ENCODE measurements around the gene CD1C.

CD1C gene

GRCh38 chr1:158283965-158284364 is 5.8 kb upstream of the CD1C start:
- no peak overlapping the region for H3K27ac ChIP-seq
- no peak overlapping the region for H3K4me3 ChIP-seq (ENCODE audit: low read depth, low read length)
- TF ChIP-seq CTCF (IDR thresholded peaks at IDR 0.05; ENCODE audit: low read depth, low read length), result no peak
- peaks cover 12% of the 10 kb centered on the region for H3K9me3 ChIP-seq (ENCODE audit: severe bottlenecking)
- H3K36me3 ChIP-seq, result no peaks in the 10 kb centered on the region
- H3K27me3 ChIP-seq (ENCODE audit: insufficient read depth, low read depth, severe bottlenecking), result peaks cover 64% of the 10 kb centered on the region
- no peak for DNase-seq

GRCh38 chr1:158285756-158286241 is 3.9 kb upstream of the CD1C start:
- Histone ChIP-seq H3K27me3 (ENCODE audit: insufficient read depth, low read depth, severe bottlenecking) (peaks cover 74% of the 10 kb centered on the region), H3K9me3 (ENCODE audit: severe bottlenecking) (peaks cover 4% of the 10 kb centered on the region), H3K4me3 (ENCODE audit: low read depth, low read length) (no peak overlapping the region), H3K27ac (no peak overlapping the region), H3K36me3 (no peaks in the 10 kb centered on the region)
- no peak for TF ChIP-seq CTCF (IDR thresholded peaks at IDR 0.05; ENCODE audit: low read depth, low read length)
- DNase-seq, result no peak

GRCh38 chr1:158286487-158286886 is 3.2 kb upstream of the CD1C start:
- TF ChIP-seq CTCF (IDR thresholded peaks at IDR 0.05; ENCODE audit: low read depth, low read length), result no peak
- Histone ChIP-seq H3K36me3 (no peaks in the 10 kb centered on the region), H3K27ac (no peak overlapping the region), H3K4me3 (ENCODE audit: low read depth, low read length) (no peak overlapping the region), H3K27me3 (ENCODE audit: insufficient read depth, low read depth, severe bottlenecking) (peaks cover 81% of the 10 kb centered on the region), H3K9me3 (ENCODE audit: severe bottlenecking) (no peaks in the 10 kb centered on the region)
- no peak for DNase-seq

GRCh38 chr1:158286941-158287346 is 2.8 kb upstream of the CD1C start:
- DNase-seq, result no peak
- H3K27me3 ChIP-seq (ENCODE audit: insufficient read depth, low read depth, severe bottlenecking), result peaks cover 85% of the 10 kb centered on the region
- no peak overlapping the region for H3K4me3 ChIP-seq (ENCODE audit: low read depth, low read length)
- no peaks in the 10 kb centered on the region for H3K9me3 ChIP-seq (ENCODE audit: severe bottlenecking)
- H3K36me3 ChIP-seq, result no peaks in the 10 kb centered on the region
- no peak for TF ChIP-seq CTCF (IDR thresholded peaks at IDR 0.05; ENCODE audit: low read depth, low read length)
- no peak overlapping the region for H3K27ac ChIP-seq

- H3K9me3 ChIP-seq (ENCODE audit: severe bottlenecking), result no peaks in the 10 kb centered on the region
- no peak overlapping the region for H3K27ac ChIP-seq
- peaks cover 76% of the 10 kb centered on the region for H3K27me3 ChIP-seq (ENCODE audit: insufficient read depth, low read depth, severe bottlenecking)
- DNase-seq, result no peak
- TF ChIP-seq CTCF (IDR thresholded peaks at IDR 0.05; ENCODE audit: low read depth, low read length), result no peak
- H3K36me3 ChIP-seq, result no peaks in the 10 kb centered on the region
- H3K4me3 ChIP-seq (ENCODE audit: low read depth, low read length), result no peak overlapping the region
Observed at GRCh38 chr1:158290321-158290844, 660 bp downstream of the CD1C start.

GRCh38 chr1:158295791-158296190 is 6.1 kb downstream of the CD1C start:
- no peak for TF ChIP-seq CTCF (IDR thresholded peaks at IDR 0.05; ENCODE audit: low read depth, low read length)
- DNase-seq, result no peak
- Histone ChIP-seq H3K27ac (no peak overlapping the region), H3K27me3 (ENCODE audit: insufficient read depth, low read depth, severe bottlenecking) (peaks cover 56% of the 10 kb centered on the region), H3K9me3 (ENCODE audit: severe bottlenecking) (no peaks in the 10 kb centered on the region), H3K36me3 (no peaks in the 10 kb centered on the region), H3K4me3 (ENCODE audit: low read depth, low read length) (no peak overlapping the region)

Data from WERI-Rb-1 (cell line).